Cerebellar cortex (tissue), 1 donor: ENCODE data around the gene SYCP2.
"Not testable (repeated sequence)": the region's sequence is repeated elsewhere in the genome, so short reads cannot be mapped to it uniquely, and the experiment has no call there.

Source experiments
- DNase-seq: peaks from one replicate; pipeline ENCODE4 v3.0.0-alpha.2; 2015; ENCODE audit warnings: low spot score

The SYCP2 gene

GRCh38 chr20:59908855-59909254, 24.6 kb downstream of the SYCP2 start:
- no peak for DNase-seq

- DNase-seq: no peak
Observed at GRCh38 chr20:59903621-59904020, 29.8 kb downstream of the SYCP2 start.

DNA sequence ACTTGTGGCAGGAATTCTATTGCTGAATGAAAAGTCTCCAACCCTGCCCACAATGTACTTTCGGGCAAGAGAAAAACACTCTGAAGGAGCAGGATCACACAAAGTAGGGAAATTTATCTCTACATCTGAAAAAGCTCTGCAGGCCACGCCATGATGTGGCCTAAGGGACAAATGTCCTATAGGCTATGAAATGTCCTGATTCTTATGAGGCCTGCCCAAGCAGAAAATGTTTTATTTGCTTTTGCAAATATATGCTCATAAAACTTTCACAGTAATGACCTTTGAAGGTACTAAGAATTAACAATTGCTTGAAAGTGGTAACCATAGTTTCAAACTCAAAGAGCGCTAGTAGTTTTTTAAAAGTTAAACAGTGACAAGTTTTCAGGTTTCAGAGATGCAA, 31.0 kb downstream of the SYCP2 start:
- DNase-seq: no peak

GRCh38 chr20:59895908-59896307, 37.5 kb downstream of the SYCP2 start:
- no peak for DNase-seq

DNA sequence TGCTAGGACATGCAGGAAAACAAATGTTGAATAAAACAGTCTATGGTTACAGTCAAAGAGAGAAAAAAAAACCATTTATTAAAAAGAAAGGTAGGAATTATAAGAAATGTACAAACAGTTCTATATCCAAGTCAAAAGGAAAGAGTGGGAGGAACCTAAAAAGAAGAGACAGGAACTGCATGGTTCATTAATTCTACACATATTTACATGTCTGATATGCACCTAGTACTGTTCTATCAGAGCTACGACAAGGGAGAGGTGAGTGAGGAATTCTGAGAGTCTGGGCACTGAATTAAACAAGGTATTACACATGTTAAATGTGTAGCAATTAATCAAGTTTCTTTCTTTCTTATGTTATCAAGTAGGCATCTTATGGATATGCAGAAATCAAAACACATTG, 41.9 kb downstream of the SYCP2 start:
- no peak for DNase-seq

DNA sequence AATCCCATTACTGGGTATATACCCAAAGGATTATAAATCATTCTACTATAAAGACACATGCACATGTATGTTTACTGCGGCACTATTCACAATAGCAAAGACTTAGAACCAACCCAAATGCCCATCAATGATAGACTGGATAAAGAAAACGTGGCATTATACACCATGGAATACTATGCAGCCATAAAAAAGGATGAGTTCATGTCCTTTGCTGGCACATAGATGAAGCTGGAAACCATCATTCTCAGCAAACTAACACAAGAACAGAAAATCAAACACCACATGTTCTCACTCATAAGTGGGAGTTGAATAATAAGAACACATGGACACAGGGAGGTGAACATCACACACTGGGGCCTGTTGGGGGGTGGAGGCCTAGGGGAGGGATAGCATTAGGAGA, 43.4 kb downstream of the SYCP2 start:
- DNase-seq: not testable (repeated sequence)

DNA sequence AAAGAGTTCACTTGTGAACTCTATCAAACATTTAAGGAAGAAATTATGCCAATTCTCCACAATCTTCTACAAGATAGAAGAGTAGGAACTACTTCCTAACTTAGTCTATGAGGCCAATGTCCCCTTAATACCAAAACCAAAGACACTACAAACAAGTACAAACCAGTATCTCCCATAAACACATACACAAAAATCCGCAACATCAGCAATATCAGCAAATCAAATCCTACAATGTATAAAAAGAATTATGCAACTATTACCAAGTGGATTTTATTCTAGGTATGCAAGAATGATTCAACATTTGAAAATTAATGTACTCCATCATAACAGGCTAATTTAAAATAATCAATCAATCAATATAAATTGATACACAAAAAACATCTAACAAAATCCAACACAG, 45.4 kb downstream of the SYCP2 start:
- DNase-seq: no peak

- DNase-seq: no peak
Observed at GRCh38 chr20:59884494-59884893, 48.9 kb downstream of the SYCP2 start.

GRCh38 chr20:59880198-59880597, 53.2 kb downstream of the SYCP2 start:
- DNase-seq: no peak

- no peak for DNase-seq
Observed at GRCh38 chr20:59873409-59873808, 60.0 kb downstream of the SYCP2 start.

DNA sequence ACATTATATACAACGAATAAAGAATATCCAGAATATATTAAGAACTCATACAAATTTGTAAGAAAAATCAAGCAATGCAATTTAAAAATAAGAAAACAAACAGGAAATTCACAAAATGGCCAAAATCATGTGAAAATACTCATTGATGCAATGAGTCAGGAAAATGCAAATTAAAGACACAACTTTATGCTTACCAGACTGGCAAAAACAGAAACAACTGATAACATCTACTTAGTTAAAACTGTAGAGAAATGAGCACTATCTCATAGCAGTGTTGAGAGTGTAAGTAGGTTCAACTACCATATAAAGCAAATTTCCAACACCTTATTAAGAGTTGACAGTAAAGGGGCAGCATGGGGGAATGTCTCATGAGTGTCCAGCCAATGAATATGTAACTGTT, 62.3 kb downstream of the SYCP2 start:
- no peak for DNase-seq

GRCh38 chr20:59866338-59866737, 67.1 kb downstream of the SYCP2 start:
- no peak for DNase-seq

- DNase-seq: no peak
Observed at GRCh38 chr20:59864726-59865125, 68.7 kb downstream of the SYCP2 start.

- no peak for DNase-seq
Observed at GRCh38 chr20:59863058-59863457, 70.4 kb downstream of the SYCP2 start.

GRCh38 chr20:59861401-59861800, 72.0 kb downstream of the SYCP2 start:
- DNase-seq: no peak

GRCh38 chr20:59858425-59858824, 75.0 kb downstream of the SYCP2 start:
- no peak for DNase-seq

GRCh38 chr20:59857966-59858365, 75.5 kb downstream of the SYCP2 start:
- DNase-seq: no peak

- DNase-seq: not testable (repeated sequence)
Observed at GRCh38 chr20:59856941-59857340, 76.5 kb downstream of the SYCP2 start.

DNA sequence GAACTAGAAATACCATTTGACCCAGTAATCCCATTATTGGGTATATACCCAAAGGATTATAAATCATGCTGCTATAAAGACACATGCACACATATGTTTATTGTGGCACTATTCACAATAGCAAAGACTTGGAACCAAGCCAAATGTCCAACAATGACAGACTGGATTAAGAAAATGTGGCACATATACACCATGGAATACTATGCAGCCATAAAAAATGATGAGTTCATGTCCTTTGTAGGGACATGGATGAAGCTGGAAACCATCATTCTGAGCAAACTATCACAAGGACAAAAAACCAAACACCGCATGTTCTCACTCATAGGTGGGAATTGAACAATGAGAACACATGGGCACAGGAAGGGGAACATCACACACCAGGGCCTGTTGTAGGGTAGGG, 76.9 kb downstream of the SYCP2 start:
- DNase-seq: not testable (repeated sequence)

GRCh38 chr20:59850018-59850641, 83.3 kb downstream of the SYCP2 start:
- DNase-seq: peak; percentile 62

- DNase-seq: no peak
Observed at GRCh38 chr20:59848182-59848581, 85.3 kb downstream of the SYCP2 start.

GRCh38 chr20:59845472-59845871, 88.0 kb downstream of the SYCP2 start:
- no peak for DNase-seq

DNA sequence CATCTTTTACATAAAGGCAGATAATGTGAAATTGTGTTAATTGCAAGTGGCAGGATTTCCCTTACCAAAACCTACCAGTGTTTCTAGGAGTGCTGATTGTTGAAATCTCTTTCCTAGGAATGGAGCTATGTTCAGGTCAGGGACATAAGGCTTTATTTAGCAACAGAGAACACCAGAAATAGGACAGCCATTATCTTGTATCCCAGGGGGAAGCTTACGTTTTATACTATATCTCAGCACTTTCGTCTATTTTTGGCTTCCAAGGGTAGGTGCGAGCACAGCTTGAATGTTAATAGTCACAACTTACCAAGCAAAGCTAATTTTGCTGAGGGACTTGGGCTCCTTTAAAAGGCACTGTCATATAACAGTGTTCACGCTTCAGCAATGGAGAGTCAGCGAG, 94.0 kb downstream of the SYCP2 start:
- DNase-seq: no peak

GRCh38 chr20:59837623-59838394, 95.6 kb downstream of the SYCP2 start:
- no peak for DNase-seq
